PC-3 (cell line): ENCODE data around the gene GBP7. TPM values are rescaled to one million over a fixed set of nuclear protein-coding genes. Genes with fewer than 3 reads are reported as not detected.

Source experiments
- ATAC-seq: fragments of 200-7000 bp; cut with Tn5 transposase; 2 replicates; pipeline ENCODE4 v1.9.1; 2020; ENCODE audit warnings: mild to moderate bottlenecking, moderate library complexity
- BruUV-seq: library from RNA; stranded (reverse); fragments of 400-500 nt; replicated peaks from 2 replicates; lab custom pipeline; 2021; lab: Mats Ljungman, UMichigan
- CTCF ChIA-PET: fragments of 300-600 bp; sonication (Branson Sonifier 250); formaldehyde crosslinking; loops from one replicate; lab custom pipeline; 2022; ENCODE audit warnings: antibody characterized with exemption; lab: Charles Lee
- POLR2A ChIA-PET: fragments of 300-600 bp; sonication (Branson Sonifier 250); formaldehyde crosslinking; loops from one replicate; lab custom pipeline; 2022; ENCODE audit warnings: antibody characterized with exemption; ENCODE audit not compliant: unreplicated experiment; lab: Charles Lee
- DNase-seq: peaks from one replicate; pipeline ENCODE4 v3.0.0-alpha.2; 2015
- H2AFZ ChIP-seq: fragments of 300-600 bp; sonication (generic); 2 replicates; pipeline ENCODE4 v1.6.0; 2016; ENCODE audit warnings: antibody characterized with exemption, low read length
- H3F3A ChIP-seq: fragments of 300-600 bp; sonication (generic); one replicate; pipeline ENCODE4 v1.6.0; 2017; ENCODE audit warnings: antibody characterized with exemption, low read length, control low read depth, mild to moderate bottlenecking; ENCODE audit not compliant: unreplicated experiment
- H3K27ac ChIP-seq: fragments of 300-600 bp; sonication (generic); 2 replicates; pipeline ENCODE4 v1.5.1; 2016; ENCODE audit warnings: mild to moderate bottlenecking, low read length
- H3K27me3 ChIP-seq: fragments of 300-600 bp; sonication (generic); 2 replicates; pipeline ENCODE4 v1.6.1; 2016; ENCODE audit warnings: low read length, mixed read lengths
- H3K36me3 ChIP-seq: fragments of 300-600 bp; sonication (generic); 2 replicates; pipeline ENCODE4 v1.6.1; 2016; ENCODE audit warnings: low read depth, mixed run types, low read length, mixed read lengths
- H3K4me1 ChIP-seq: fragments of 300-600 bp; sonication (generic); 2 replicates; pipeline ENCODE4 v1.5.1; 2016; ENCODE audit warnings: low read length; ENCODE audit not compliant: insufficient read depth
- H3K4me2 ChIP-seq: fragments of 300-600 bp; sonication (generic); 2 replicates; pipeline ENCODE4 v1.6.0; 2016; ENCODE audit warnings: low read length
- H3K4me3 ChIP-seq: fragments of 300-600 bp; sonication (generic); 2 replicates; pipeline ENCODE4 v1.5.1; 2016; ENCODE audit warnings: mild to moderate bottlenecking, low read length, mixed read lengths
- H3K79me2 ChIP-seq: fragments of 300-600 bp; sonication (generic); 2 replicates; pipeline ENCODE4 v1.6.1; 2017; ENCODE audit warnings: low read length, mixed read lengths
- H3K9ac ChIP-seq: fragments of 300-600 bp; sonication (generic); 2 replicates; pipeline ENCODE4 v1.6.0; 2016; ENCODE audit warnings: mild to moderate bottlenecking, low read length
- H3K9me2 ChIP-seq: fragments of 300-600 bp; sonication (generic); replicated peaks from 2 replicates; pipeline ENCODE4 v1.6.1; 2016; ENCODE audit warnings: mixed run types, low read length, mixed read lengths
- H3K9me3 ChIP-seq: fragments of 300-600 bp; sonication (generic); 2 replicates; pipeline ENCODE4 v1.6.1; 2016; ENCODE audit warnings: low read length, mixed read lengths
- H4K20me1 ChIP-seq: fragments of 300-600 bp; sonication (generic); 2 replicates; pipeline ENCODE4 v1.6.1; 2016; ENCODE audit warnings: low read length, mixed read lengths
- EZH2 ChIP-seq: fragments of 300-600 bp; sonication (generic); IDR thresholded peaks from one replicate; pipeline ENCODE4 v1.6.1; 2017; ENCODE audit warnings: antibody characterized with exemption, mild to moderate bottlenecking, low read length; ENCODE audit not compliant: unreplicated experiment
- EZH2phosphoT487 ChIP-seq: fragments of 300-600 bp; sonication (generic); IDR thresholded peaks from 2 replicates; pipeline ENCODE4 v1.6.1; 2018; ENCODE audit warnings: mild to moderate bottlenecking, antibody characterized with exemption, low read length, borderline replicate concordance
- intact Hi-C: fragments of 100-400 bp; cut with micrococcal nuclease; formaldehyde crosslinking; loops from 2 replicates; pipeline ENCODE4 v1.9.0; 2023
- total RNA-seq: library from RNA; depleted of rRNA; stranded (reverse); fragments of >200 nt; gene quantifications from 2 replicates; pipeline ENCODE4 v1.2.3, GENCODE V29; 2014
- TF ChIP-seq, protein P1 (sequence below): fragments of 300-600 bp; sonication (generic); conservative IDR thresholded peaks from 2 replicates; pipeline ENCODE4 v1.5.1; 2017; ENCODE audit warnings: antibody characterized with exemption, low read depth, mild to moderate bottlenecking, low read length

GBP7 gene
- total RNA-seq, 1 experiment from 2014 or later, result 0.07 TPM

GRCh38 chr1:89104147-89104546 lies 71.7 kb downstream of the GBP7 start:
- no TSS peak for BruUV-seq
- Histone ChIP-seq H3F3A (no peaks in the 10 kb centered on the region), H2AFZ (no peak overlapping the region), H3K4me1 (no peaks in the 10 kb centered on the region), H3K27ac (no peak overlapping the region), H3K4me3 (no peak overlapping the region), H3K36me3 (no peaks in the 10 kb centered on the region), H4K20me1 (no peaks in the 10 kb centered on the region), H3K4me2 (no peak overlapping the region), H3K9me3 (no peaks in the 10 kb centered on the region), H3K9ac (no peak overlapping the region), H3K9me2 (no peaks in the 10 kb centered on the region), H3K79me2 (no peaks in the 10 kb centered on the region), H3K27me3 (no peaks in the 10 kb centered on the region)
- TF ChIP-seq EZH2phosphoT487, result no peak
- no peak for TF ChIP-seq EZH2
- TF ChIP-seq, protein P1, sequence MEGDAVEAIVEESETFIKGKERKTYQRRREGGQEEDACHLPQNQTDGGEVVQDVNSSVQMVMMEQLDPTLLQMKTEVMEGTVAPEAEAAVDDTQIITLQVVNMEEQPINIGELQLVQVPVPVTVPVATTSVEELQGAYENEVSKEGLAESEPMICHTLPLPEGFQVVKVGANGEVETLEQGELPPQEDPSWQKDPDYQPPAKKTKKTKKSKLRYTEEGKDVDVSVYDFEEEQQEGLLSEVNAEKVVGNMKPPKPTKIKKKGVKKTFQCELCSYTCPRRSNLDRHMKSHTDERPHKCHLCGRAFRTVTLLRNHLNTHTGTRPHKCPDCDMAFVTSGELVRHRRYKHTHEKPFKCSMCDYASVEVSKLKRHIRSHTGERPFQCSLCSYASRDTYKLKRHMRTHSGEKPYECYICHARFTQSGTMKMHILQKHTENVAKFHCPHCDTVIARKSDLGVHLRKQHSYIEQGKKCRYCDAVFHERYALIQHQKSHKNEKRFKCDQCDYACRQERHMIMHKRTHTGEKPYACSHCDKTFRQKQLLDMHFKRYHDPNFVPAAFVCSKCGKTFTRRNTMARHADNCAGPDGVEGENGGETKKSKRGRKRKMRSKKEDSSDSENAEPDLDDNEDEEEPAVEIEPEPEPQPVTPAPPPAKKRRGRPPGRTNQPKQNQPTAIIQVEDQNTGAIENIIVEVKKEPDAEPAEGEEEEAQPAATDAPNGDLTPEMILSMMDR, result no peak
- ATAC-seq, result no peak
- POLR2A ChIA-PET, result no interaction called here
- no peak for DNase-seq
- CTCF ChIA-PET, result no interaction called here
- intact Hi-C loops, result no loop called here

GRCh38 chr1:89102021-89102420 lies 73.8 kb downstream of the GBP7 start:
- Histone ChIP-seq H3K4me3 (no peak overlapping the region), H3K36me3 (no peaks in the 10 kb centered on the region), H3K9me2 (no peaks in the 10 kb centered on the region), H3K4me1 (no peaks in the 10 kb centered on the region), H3K4me2 (no peak overlapping the region), H3K79me2 (no peaks in the 10 kb centered on the region), H4K20me1 (no peaks in the 10 kb centered on the region), H3F3A (no peaks in the 10 kb centered on the region), H3K9me3 (no peaks in the 10 kb centered on the region), H2AFZ (no peak overlapping the region), H3K27me3 (no peaks in the 10 kb centered on the region), H3K27ac (no peak overlapping the region), H3K9ac (no peak overlapping the region)
- ATAC-seq (no peak), DNase-seq (no peak)
- intact Hi-C loops, result no loop called here
- ChIA-PET POLR2A (no interaction called here), CTCF (no interaction called here)
- BruUV-seq, result no TSS peak
- TF ChIP-seq, protein P1, result no peak
- TF ChIP-seq EZH2, result no peak
- no peak for TF ChIP-seq EZH2phosphoT487

GRCh38 chr1:89100412-89100811 lies 75.4 kb downstream of the GBP7 start:
- ATAC-seq (no peak), DNase-seq (no peak)
- H3K9ac ChIP-seq, result no peak overlapping the region
- no peaks in the 10 kb centered on the region for H3K27me3 ChIP-seq
- H2AFZ ChIP-seq, result no peak overlapping the region
- no peaks in the 10 kb centered on the region for H3K36me3 ChIP-seq
- H4K20me1 ChIP-seq, result no peaks in the 10 kb centered on the region
- H3K9me3 ChIP-seq, result peaks cover 7% of the 10 kb centered on the region
- H3K4me3 ChIP-seq, result no peak overlapping the region
- H3K27ac ChIP-seq, result no peak overlapping the region
- POLR2A ChIA-PET, result no interaction called here
- H3K4me2 ChIP-seq, result no peak overlapping the region
- CTCF ChIA-PET, result no interaction called here
- H3K9me2 ChIP-seq, result no peaks in the 10 kb centered on the region
- H3F3A ChIP-seq, result no peaks in the 10 kb centered on the region
- intact Hi-C loops, result no loop called here
- H3K4me1 ChIP-seq, result no peaks in the 10 kb centered on the region
- no peaks in the 10 kb centered on the region for H3K79me2 ChIP-seq
- BruUV-seq, result no TSS peak
- TF ChIP-seq EZH2phosphoT487, result no peak
- TF ChIP-seq, protein P1, result no peak
- no peak for TF ChIP-seq EZH2
